DMS 273 (cell line): Measurements from ENCODE around the gene HSDL1.

Experiments
- DNase-seq: peaks from one replicate; lab custom pipeline; 2025; ENCODE audit not compliant: unreplicated experiment; lab: John Stamatoyannopoulos, UW

HSDL1 gene

GRCh38 chr16:84176192-84177053 is 31.4 kb upstream of the HSDL1 start:
- DNase-seq: no peak

GRCh38 chr16:84175350-84176081 is 30.5 kb upstream of the HSDL1 start:
- peak; percentile 89 for DNase-seq

- DNase-seq: no peak
These were observed 29.4 kb upstream of the HSDL1 start for GRCh38 chr16:84174396-84174795.

GRCh38 chr16:84169765-84170310 is 24.9 kb upstream of the HSDL1 start:
- no peak for DNase-seq

GRCh38 chr16:84166796-84167695 is 22.1 kb upstream of the HSDL1 start:
- no peak for DNase-seq

- no peak for DNase-seq
These were observed 20.8 kb upstream of the HSDL1 start for GRCh38 chr16:84165746-84166145.

- no peak for DNase-seq
These were observed 16.8 kb upstream of the HSDL1 start for GRCh38 chr16:84161801-84162200.

- no peak for DNase-seq
These were observed 16.1 kb upstream of the HSDL1 start for GRCh38 chr16:84161037-84161436.

- no peak for DNase-seq
These were observed 14.8 kb upstream of the HSDL1 start for GRCh38 chr16:84159800-84160199.

- DNase-seq: no peak
These were observed 14.0 kb upstream of the HSDL1 start for GRCh38 chr16:84159007-84159406.

- DNase-seq: peak; percentile 54
These were observed 11.4 kb upstream of the HSDL1 start for GRCh38 chr16:84156342-84156784.

- no peak for DNase-seq
These were observed 10.8 kb upstream of the HSDL1 start for GRCh38 chr16:84155771-84156170.

GRCh38 chr16:84155226-84155625 is 10.2 kb upstream of the HSDL1 start:
- DNase-seq: no peak

- no peak for DNase-seq
These were observed 8.8 kb upstream of the HSDL1 start for GRCh38 chr16:84153660-84154214.

GRCh38 chr16:84150926-84151325 is 5.9 kb upstream of the HSDL1 start:
- DNase-seq: no peak

- peak; percentile 67 for DNase-seq
These were observed 643 bp downstream of the HSDL1 start for GRCh38 chr16:84144209-84144858.

GRCh38 chr16:84143784-84144199 is 1.2 kb downstream of the HSDL1 start:
- DNase-seq: no peak

GRCh38 chr16:84143081-84143480 is 1.9 kb downstream of the HSDL1 start:
- no peak for DNase-seq

GRCh38 chr16:84141143-84141670 is 3.8 kb downstream of the HSDL1 start:
- peak; percentile 52 for DNase-seq
